Smooth muscle cell (in vitro differentiated cells): ENCODE measurements around the gene SIN3B. TPM values are rescaled to one million over a fixed set of nuclear protein-coding genes. Genes with fewer than 3 reads are reported as not detected.

ENCODE experiments used
- DNase-seq: peaks from one replicate; lab custom pipeline; 2025; ENCODE audit not compliant: unreplicated experiment; lab: John Stamatoyannopoulos, UW
- H2AFZ ChIP-seq: fragments of 200-600 bp; sonication (generic); 2 replicates; pipeline ENCODE4 v1.6.0; 2016; ENCODE audit warnings: antibody characterized with exemption, low read depth, mild to moderate bottlenecking
- H3F3A ChIP-seq: fragments of 200-600 bp; sonication (generic); 2 replicates; pipeline ENCODE4 v1.6.0; 2017; ENCODE audit warnings: antibody characterized with exemption, low read depth
- H3K27ac ChIP-seq: fragments of 200-600 bp; sonication (generic); 2 replicates; pipeline ENCODE4 v1.5.1; 2016; ENCODE audit warnings: low read depth, mild to moderate bottlenecking
- H3K27me3 ChIP-seq: fragments of 200-600 bp; sonication (generic); 2 replicates; pipeline ENCODE4 v1.6.1; 2016; ENCODE audit warnings: low read depth, mild to moderate bottlenecking
- H3K36me3 ChIP-seq: fragments of 200-600 bp; sonication (generic); 2 replicates; pipeline ENCODE4 v1.5.1; 2016; ENCODE audit warnings: low read depth
- H3K4me1 ChIP-seq: fragments of 200-600 bp; sonication (generic); 2 replicates; pipeline ENCODE4 v1.5.1; 2016; ENCODE audit warnings: low read depth
- H3K4me2 ChIP-seq: fragments of 200-600 bp; sonication (generic); 2 replicates; pipeline ENCODE4 v1.6.0; 2016; ENCODE audit warnings: mild to moderate bottlenecking
- H3K4me3 ChIP-seq: fragments of 200-600 bp; sonication (generic); 2 replicates; pipeline ENCODE4 v1.5.1; 2016; ENCODE audit warnings: mild to moderate bottlenecking
- H3K79me2 ChIP-seq: fragments of 200-600 bp; sonication (generic); 2 replicates; pipeline ENCODE4 v1.6.0; 2016; ENCODE audit warnings: low read depth, mild to moderate bottlenecking
- H3K9ac ChIP-seq: fragments of 200-600 bp; sonication (generic); 2 replicates; pipeline ENCODE4 v1.6.0; 2016; ENCODE audit warnings: low read depth
- H3K9me3 ChIP-seq: fragments of 200-600 bp; sonication (generic); replicated peaks from 2 replicates; pipeline ENCODE4 v1.5.1; 2016; ENCODE audit warnings: low read depth
- H4K20me1 ChIP-seq: fragments of 200-600 bp; sonication (generic); 2 replicates; pipeline ENCODE4 v1.6.0; 2016; ENCODE audit warnings: low read depth
- WGBS: methylation state at CpG from one replicate; pipeline ENCODE4 v1.1.7; 2016; ENCODE audit warnings: low lambda C conversion rate; 5-methylcytosine and 5-hydroxymethylcytosine counted together
- polyA plus RNA-seq: library from polyadenylated mRNA; unstranded; fragments of >200 nt; fragmentation: Nextera tagmentation; extraction: Ambion mirVana; gene quantifications from 2 replicates; pipeline ENCODE4 v1.2.1, GENCODE V29; 2016
- total RNA-seq: library from RNA; depleted of rRNA; stranded (reverse); fragments of >200 nt; gene quantifications from 2 replicates; pipeline ENCODE4 v1.2.3, GENCODE V29; 2014
- TF ChIP-seq, protein P1 (sequence below): fragments of 200-600 bp; sonication (generic); IDR thresholded peaks from 2 replicates; pipeline ENCODE4 v1.5.1; 2017; ENCODE audit warnings: borderline replicate concordance, mild to moderate bottlenecking, antibody characterized with exemption; ENCODE audit not compliant: insufficient read depth, poor library complexity, severe bottlenecking

Gene SIN3B
- total and polyA plus RNA-seq, 2 experiments from 2014 or later, result 16.5 to 25.1 TPM

- Histone ChIP-seq H3K79me2 (no peaks in the 10 kb centered on the region), H3K36me3 (no peaks in the 10 kb centered on the region), H3K4me3 (no peak overlapping the region), H3K27me3 (no peaks in the 10 kb centered on the region), H3K27ac (no peak overlapping the region), H3K9ac (no peak overlapping the region), H4K20me1 (no peaks in the 10 kb centered on the region), H3K4me1 (no peaks in the 10 kb centered on the region), H2AFZ (no peak overlapping the region), H3K9me3 (no peaks in the 10 kb centered on the region), H3F3A (no peaks in the 10 kb centered on the region), H3K4me2 (no peak overlapping the region)
- no peak for DNase-seq
- WGBS, result 69% methylated on average over 3 of the region's 3 CpGs
- TF ChIP-seq, protein P1, sequence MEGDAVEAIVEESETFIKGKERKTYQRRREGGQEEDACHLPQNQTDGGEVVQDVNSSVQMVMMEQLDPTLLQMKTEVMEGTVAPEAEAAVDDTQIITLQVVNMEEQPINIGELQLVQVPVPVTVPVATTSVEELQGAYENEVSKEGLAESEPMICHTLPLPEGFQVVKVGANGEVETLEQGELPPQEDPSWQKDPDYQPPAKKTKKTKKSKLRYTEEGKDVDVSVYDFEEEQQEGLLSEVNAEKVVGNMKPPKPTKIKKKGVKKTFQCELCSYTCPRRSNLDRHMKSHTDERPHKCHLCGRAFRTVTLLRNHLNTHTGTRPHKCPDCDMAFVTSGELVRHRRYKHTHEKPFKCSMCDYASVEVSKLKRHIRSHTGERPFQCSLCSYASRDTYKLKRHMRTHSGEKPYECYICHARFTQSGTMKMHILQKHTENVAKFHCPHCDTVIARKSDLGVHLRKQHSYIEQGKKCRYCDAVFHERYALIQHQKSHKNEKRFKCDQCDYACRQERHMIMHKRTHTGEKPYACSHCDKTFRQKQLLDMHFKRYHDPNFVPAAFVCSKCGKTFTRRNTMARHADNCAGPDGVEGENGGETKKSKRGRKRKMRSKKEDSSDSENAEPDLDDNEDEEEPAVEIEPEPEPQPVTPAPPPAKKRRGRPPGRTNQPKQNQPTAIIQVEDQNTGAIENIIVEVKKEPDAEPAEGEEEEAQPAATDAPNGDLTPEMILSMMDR, result no peak
Measured at GRCh38 chr19:16915135-16915534, 85.9 kb downstream of the SIN3B start.

DNA sequence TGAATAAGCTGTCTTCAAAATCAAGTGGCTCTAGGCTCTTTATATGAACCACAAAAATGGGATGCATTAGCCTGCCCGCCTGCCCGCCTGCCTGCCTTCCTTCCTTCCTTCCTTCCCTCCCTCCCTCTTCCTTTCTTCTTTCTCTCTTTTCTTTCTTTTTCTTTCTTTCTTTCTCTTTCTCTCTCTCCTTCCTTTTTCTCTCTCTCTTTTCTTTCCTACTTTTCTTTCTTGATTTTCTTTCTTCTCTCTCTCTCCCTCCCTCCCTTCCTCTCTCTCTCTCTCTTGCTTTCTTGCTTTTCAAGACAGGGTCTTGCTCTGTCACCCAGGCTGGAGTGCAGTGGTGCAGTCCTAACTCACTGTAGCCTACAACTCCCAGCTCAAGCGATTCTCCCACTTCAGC is 86.5 kb downstream of the SIN3B start:
- H3K4me2 ChIP-seq, result no peak overlapping the region
- H3F3A ChIP-seq, result no peaks in the 10 kb centered on the region
- 58% methylated on average over 3 of the region's 3 CpGs for WGBS
- H2AFZ ChIP-seq, result no peak overlapping the region
- no peaks in the 10 kb centered on the region for H3K9me3 ChIP-seq
- DNase-seq, result no peak
- H3K4me3 ChIP-seq, result no peak overlapping the region
- H3K4me1 ChIP-seq, result no peaks in the 10 kb centered on the region
- H4K20me1 ChIP-seq, result no peaks in the 10 kb centered on the region
- H3K36me3 ChIP-seq, result no peaks in the 10 kb centered on the region
- TF ChIP-seq, protein P1, result no peak
- H3K9ac ChIP-seq, result no peak overlapping the region
- no peak overlapping the region for H3K27ac ChIP-seq
- H3K79me2 ChIP-seq, result no peaks in the 10 kb centered on the region
- H3K27me3 ChIP-seq, result no peaks in the 10 kb centered on the region

- Histone ChIP-seq H3K36me3 (no peaks in the 10 kb centered on the region), H3K4me1 (no peaks in the 10 kb centered on the region), H3K4me3 (no peak overlapping the region), H3F3A (no peaks in the 10 kb centered on the region), H4K20me1 (no peaks in the 10 kb centered on the region), H3K9me3 (no peaks in the 10 kb centered on the region), H3K9ac (no peak overlapping the region), H3K27me3 (no peaks in the 10 kb centered on the region), H3K4me2 (no peak overlapping the region), H3K27ac (no peak overlapping the region), H3K79me2 (no peaks in the 10 kb centered on the region), H2AFZ (no peak overlapping the region)
- DNase-seq, result no peak
- TF ChIP-seq, protein P1, result no peak
- WGBS, result 77% methylated on average over 7 of the region's 7 CpGs
Measured at GRCh38 chr19:16917401-16917800, 88.2 kb downstream of the SIN3B start.

DNA sequence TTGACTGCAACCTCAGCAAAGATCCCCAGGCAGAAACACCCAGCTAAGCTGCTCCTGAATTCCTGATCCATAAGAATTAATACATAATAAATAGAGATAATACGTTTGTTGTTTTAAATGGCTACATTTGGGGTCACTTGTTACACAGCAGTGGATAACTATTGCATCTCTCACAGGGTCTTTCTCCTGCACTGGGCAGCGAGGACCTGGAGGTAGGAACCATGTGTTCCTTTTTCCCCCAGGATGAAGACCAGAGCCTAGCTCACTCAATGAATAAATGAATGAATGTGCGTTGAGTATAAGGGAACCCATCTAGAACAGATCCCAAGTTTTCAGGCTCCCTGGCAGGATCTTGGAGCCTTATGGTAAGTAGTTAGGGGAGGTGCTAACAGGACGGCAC is 90.3 kb downstream of the SIN3B start:
- Histone ChIP-seq H3K4me3 (no peak overlapping the region), H3K36me3 (no peaks in the 10 kb centered on the region), H3K79me2 (no peaks in the 10 kb centered on the region), H3K9me3 (no peaks in the 10 kb centered on the region), H3K4me1 (no peaks in the 10 kb centered on the region), H3K27ac (no peak overlapping the region), H4K20me1 (no peaks in the 10 kb centered on the region), H3F3A (no peaks in the 10 kb centered on the region), H3K4me2 (no peak overlapping the region), H2AFZ (no peak overlapping the region), H3K27me3 (no peaks in the 10 kb centered on the region), H3K9ac (no peak overlapping the region)
- WGBS, result 91% methylated on average over 4 of the region's 4 CpGs
- TF ChIP-seq, protein P1, result no peak
- no peak for DNase-seq
